ENCODE results near the gene LSM10.

Gene LSM10

DNA sequence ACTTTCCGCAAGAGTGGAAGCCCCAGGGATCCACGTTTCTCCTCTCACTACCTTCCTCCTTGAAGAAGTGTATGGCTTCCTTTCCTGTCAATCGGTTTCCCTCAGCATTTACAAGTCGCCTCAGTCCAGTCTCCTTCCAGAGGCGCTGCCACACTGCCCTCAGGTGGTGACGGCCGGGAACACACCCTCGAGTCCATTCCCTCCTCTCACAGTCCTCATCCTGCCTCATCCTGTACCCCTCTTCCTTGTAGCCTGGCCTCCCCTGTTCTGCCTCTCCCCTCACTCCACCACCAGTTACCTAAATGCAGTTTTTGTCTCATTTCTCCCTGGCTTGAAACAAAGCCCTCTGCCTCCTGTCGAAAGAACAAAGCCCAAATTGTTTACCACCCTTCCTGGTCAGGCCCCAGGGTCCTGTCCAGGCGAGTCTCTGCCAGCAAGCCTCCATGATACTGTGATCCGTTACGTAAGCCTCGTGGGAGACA lies 23.2 kb upstream of the LSM10 start:
- no peak overlapping the region for H3K4me3 ChIP-seq (ENCODE audit: low read depth, low read length)
- TF ChIP-seq, protein P1, sequence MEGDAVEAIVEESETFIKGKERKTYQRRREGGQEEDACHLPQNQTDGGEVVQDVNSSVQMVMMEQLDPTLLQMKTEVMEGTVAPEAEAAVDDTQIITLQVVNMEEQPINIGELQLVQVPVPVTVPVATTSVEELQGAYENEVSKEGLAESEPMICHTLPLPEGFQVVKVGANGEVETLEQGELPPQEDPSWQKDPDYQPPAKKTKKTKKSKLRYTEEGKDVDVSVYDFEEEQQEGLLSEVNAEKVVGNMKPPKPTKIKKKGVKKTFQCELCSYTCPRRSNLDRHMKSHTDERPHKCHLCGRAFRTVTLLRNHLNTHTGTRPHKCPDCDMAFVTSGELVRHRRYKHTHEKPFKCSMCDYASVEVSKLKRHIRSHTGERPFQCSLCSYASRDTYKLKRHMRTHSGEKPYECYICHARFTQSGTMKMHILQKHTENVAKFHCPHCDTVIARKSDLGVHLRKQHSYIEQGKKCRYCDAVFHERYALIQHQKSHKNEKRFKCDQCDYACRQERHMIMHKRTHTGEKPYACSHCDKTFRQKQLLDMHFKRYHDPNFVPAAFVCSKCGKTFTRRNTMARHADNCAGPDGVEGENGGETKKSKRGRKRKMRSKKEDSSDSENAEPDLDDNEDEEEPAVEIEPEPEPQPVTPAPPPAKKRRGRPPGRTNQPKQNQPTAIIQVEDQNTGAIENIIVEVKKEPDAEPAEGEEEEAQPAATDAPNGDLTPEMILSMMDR (IDR thresholded peaks at IDR 0.05; ENCODE audit: low read depth, low read length, missing control alignments) = peak; percentile 99
- DNase-seq (ENCODE audit: low read depth) = no peak

DNA sequence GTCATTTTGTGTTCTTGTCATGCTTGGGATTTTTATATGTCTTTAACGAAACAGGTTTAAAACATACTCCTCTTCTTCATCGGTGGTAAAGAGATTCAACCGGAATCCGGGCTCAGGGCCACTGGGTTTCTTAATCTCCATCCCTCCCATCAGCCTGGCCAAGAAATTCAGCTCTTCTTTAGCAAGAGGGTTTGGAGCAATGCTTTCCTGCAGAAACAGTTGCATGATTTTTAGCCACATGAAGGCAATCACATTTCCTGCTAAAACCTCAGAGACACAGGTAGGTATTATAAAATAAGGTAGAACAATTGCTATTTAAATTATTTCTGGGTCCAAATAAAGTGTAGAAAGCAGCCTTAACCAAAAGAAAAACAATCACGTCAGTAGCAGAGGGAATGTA lies 22.7 kb upstream of the LSM10 start:
- TF ChIP-seq, protein P1 (IDR thresholded peaks at IDR 0.05; ENCODE audit: low read depth, low read length, missing control alignments) = no peak
- no peak for DNase-seq (ENCODE audit: low read depth)
- no peak overlapping the region for H3K4me3 ChIP-seq (ENCODE audit: low read depth, low read length)

DNA sequence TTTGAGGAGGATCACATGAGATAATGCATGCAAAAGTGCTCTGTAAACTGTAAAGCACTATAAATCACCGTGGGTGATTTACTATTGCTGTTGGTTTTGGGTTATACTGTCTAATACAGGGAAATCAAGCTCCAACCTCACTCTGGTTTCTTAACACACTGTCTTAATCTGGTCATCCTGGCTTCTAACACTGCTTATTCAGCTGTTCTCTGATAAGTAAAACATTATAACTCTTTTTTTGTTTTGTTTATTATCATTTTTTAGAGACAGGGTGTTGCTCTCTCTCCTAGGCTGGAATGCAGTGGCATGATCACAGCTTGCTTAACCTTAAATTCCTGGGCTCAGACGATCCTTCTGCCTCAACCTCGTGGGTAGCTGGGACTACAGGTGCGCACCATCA lies 21.9 kb upstream of the LSM10 start:
- DNase-seq (ENCODE audit: low read depth) = no peak
- TF ChIP-seq, protein P1 (IDR thresholded peaks at IDR 0.05; ENCODE audit: low read depth, low read length, missing control alignments) = no peak
- H3K4me3 ChIP-seq (ENCODE audit: low read depth, low read length) = no peak overlapping the region

DNA sequence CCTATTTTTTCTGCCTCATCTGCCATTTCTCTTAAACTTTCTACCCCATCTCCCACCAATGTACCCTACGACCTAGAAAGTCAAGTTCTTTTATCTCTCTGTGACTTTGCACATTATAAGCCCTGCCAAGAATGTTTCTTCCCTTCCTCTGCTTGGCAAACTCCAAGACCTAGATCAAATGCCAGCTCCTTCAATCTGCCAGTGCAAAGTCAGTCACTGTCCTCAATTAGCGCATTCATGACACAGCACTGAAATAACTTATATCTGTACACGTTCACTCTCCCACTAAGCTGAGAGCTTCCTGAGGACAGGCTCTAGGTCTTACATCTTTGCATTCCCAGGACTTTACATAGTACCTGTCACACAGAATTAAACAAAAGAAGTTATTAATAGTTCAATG lies 21.4 kb upstream of the LSM10 start:
- no peak for DNase-seq (ENCODE audit: low read depth)
- no peak overlapping the region for H3K4me3 ChIP-seq (ENCODE audit: low read depth, low read length)
- TF ChIP-seq, protein P1 (IDR thresholded peaks at IDR 0.05; ENCODE audit: low read depth, low read length, missing control alignments) = no peak

DNA sequence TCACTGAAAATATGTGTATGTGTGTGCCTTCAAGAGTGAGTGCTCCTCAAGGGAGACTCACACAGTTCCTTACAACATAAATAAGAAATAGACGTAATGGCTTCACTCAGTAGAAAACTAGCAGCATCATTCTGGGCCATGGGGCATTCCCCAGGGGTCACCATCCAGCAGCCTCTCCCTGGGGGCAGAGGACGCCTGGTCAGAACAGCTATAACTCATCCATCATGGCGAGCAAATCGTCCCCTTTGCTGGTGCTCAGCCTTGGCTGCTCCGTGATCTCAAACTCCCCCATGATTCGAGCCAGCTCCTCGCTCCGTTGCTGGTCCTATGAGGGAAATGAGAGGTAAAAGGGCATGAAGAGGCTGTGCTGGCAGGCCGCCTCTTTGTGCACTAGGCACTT lies 20.2 kb upstream of the LSM10 start:
- DNase-seq (ENCODE audit: low read depth) = no peak
- no peak overlapping the region for H3K4me3 ChIP-seq (ENCODE audit: low read depth, low read length)
- TF ChIP-seq, protein P1 (IDR thresholded peaks at IDR 0.05; ENCODE audit: low read depth, low read length, missing control alignments) = no peak

DNA sequence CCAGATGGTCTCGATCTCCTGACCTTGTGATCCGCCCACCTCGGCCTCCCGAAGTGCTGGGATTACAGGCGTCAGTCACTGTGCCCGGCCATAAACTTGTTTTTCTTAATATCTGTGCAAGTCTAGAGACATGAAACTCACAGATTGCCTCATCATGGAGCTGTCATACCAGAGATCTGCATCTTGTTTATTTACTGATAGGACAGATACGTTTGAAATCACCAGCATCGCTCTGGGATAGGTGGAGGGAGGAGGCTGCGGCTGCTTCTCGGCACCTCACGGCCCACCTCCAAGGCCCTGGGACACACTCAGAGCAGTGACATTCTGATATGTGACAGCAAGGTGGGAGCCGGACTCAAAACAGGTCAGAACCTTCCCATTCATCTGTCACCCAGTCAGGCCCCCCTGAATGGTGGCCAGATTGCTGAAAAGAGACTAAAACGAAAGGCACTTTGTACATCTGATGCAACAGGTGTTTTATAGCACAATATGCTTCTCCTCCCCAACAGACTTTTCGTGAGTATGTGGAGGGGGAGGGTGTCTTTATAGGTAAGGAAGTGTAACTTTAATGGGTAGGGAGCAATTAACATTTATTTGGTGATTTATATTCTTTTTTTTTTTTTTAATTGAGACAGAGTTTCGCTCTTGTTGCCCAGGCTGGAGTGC lies 18.1 kb upstream of the LSM10 start:
- TF ChIP-seq, protein P1 (IDR thresholded peaks at IDR 0.05; ENCODE audit: low read depth, low read length, missing control alignments) = no peak
- DNase-seq (ENCODE audit: low read depth) = no peak
- no peak overlapping the region for H3K4me3 ChIP-seq (ENCODE audit: low read depth, low read length)

DNA sequence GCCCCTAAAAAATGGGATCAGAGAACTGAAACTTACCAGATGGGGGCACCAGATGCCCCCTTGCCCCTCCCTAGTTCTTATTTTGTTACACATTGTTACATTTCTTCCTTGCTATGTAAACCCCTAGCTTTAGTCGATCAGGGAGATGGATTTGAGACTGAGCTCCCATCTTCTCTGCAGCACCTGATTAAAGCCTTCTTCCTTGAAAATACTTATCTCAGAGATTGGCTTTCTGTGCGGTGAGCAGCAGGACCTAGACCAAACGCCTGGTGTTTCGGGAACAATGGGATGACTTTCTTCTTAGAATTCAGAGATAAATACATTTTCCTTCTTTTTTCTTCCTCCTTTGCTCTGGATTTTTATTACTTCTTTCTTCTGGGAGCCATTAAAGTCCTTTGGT lies 16.7 kb upstream of the LSM10 start:
- H3K4me3 ChIP-seq (ENCODE audit: low read depth, low read length) = no peak overlapping the region
- TF ChIP-seq, protein P1 (IDR thresholded peaks at IDR 0.05; ENCODE audit: low read depth, low read length, missing control alignments) = no peak
- DNase-seq (ENCODE audit: low read depth) = no peak
